HepG2 (cell line): ENCODE results near the gene ATP13A1. TPM values are rescaled to one million over a fixed set of nuclear protein-coding genes. Genes with fewer than 3 reads are reported as not detected.

ENCODE experiments used
- CCDC6 ChIP-seq: sonication (generic); formaldehyde crosslinking; IDR thresholded peaks from 2 replicates; pipeline ENCODE4 v1.8.1; 2022; ENCODE audit warnings: mild to moderate bottlenecking, missing genetic modification reagents, moderate library complexity
- CHD4 ChIP-seq: fragments of 200-600 bp; sonication (generic); IDR thresholded peaks from 2 replicates; pipeline ENCODE4 v1.7.0; 2017; ENCODE audit warnings: mild to moderate bottlenecking, low read length, borderline replicate concordance
- DPF2 ChIP-seq: sonication (generic); formaldehyde crosslinking; IDR thresholded peaks from 2 replicates; pipeline ENCODE4 v1.4.0; 2020; ENCODE audit warnings: mild to moderate bottlenecking, low read depth, missing genetic modification reagents, borderline replicate concordance
- EHMT2 ChIP-seq: fragments of 200-600 bp; sonication (generic); IDR thresholded peaks from 2 replicates; pipeline ENCODE4 v1.7.0; 2017; ENCODE audit warnings: antibody characterized with exemption, low read depth, low read length, borderline replicate concordance
- FOXA1 ChIP-seq, 2 experiments: fragments of 450-650 bp in 1 of 2; sonication (generic) in 1 of 2; formaldehyde crosslinking in 1 of 2; IDR thresholded peaks; 2 replicates each; pipeline versions ENCODE4 v1.4.0 to v1.6.1; 2016 to 2020; ENCODE audit warnings: missing genetic modification reagents in 1 of 2
- FOXP1 ChIP-seq, 2 experiments: fragments of 450-650 bp in 1 of 2; IDR thresholded peaks; 2 replicates each; pipeline ENCODE4 v1.6.1; 2017 to 2018; ENCODE audit warnings: antibody characterized with exemption in 1 of 2
- GPN1 ChIP-seq: sonication (generic); formaldehyde crosslinking; IDR thresholded peaks from 2 replicates; pipeline ENCODE4 v1.5.1; 2020; ENCODE audit warnings: missing genetic modification reagents, borderline replicate concordance
- GTF2F1 ChIP-seq: fragments of 150-350 bp; IDR thresholded peaks from 2 replicates; pipeline ENCODE4 v1.6.1; 2014; ENCODE audit warnings: low read length
- HDAC1 ChIP-seq: sonication (generic); formaldehyde crosslinking; IDR thresholded peaks from 2 replicates; pipeline ENCODE4 v1.5.1; 2020; ENCODE audit warnings: mild to moderate bottlenecking, missing genetic modification reagents
- HMG20A ChIP-seq: IDR thresholded peaks from 2 replicates; pipeline ENCODE4 v1.6.1; 2016; ENCODE audit warnings: borderline replicate concordance
- KMT2A ChIP-seq: sonication (generic); formaldehyde crosslinking; IDR thresholded peaks from 2 replicates; pipeline ENCODE4 v1.4.0; 2020; ENCODE audit warnings: missing genetic modification reagents
- MAX ChIP-seq: IDR thresholded peaks from 2 replicates; pipeline ENCODE4 v1.6.1; 2012; ENCODE audit warnings: inconsistent platforms
- MAZ ChIP-seq, 2 experiments: sonication (generic) in 1 of 2; formaldehyde crosslinking in 1 of 2; IDR thresholded peaks; 2 replicates each; pipeline versions ENCODE4 v1.5.0 to v1.6.1; 2012 to 2020; ENCODE audit warnings: low read depth in 2 of 2, mild to moderate bottlenecking in 2 of 2, borderline replicate concordance in 1 of 2, improper control_type of control experiment in 1 of 2, low read length in 1 of 2, missing genetic modification reagents in 1 of 2, moderate library complexity in 1 of 2
- MBD4 ChIP-seq: IDR thresholded peaks from 2 replicates; pipeline ENCODE4 v1.6.1; 2012; ENCODE audit warnings: low read length, inconsistent platforms, borderline replicate concordance
- NFIC ChIP-seq: IDR thresholded peaks from 2 replicates; pipeline ENCODE4 v1.6.1; 2012; ENCODE audit warnings: mild to moderate bottlenecking, low read length, inconsistent platforms
- NFYC ChIP-seq: IDR thresholded peaks from 2 replicates; pipeline ENCODE4 v1.6.1; 2016; ENCODE audit warnings: missing genetic modification reagents, missing compliant biosample characterization
- PATZ1 ChIP-seq: sonication (generic); formaldehyde crosslinking; IDR thresholded peaks from 2 replicates; pipeline ENCODE4 v1.4.0; 2020; ENCODE audit warnings: missing genetic modification reagents
- PCBP1 ChIP-seq: fragments of 200-400 bp; formaldehyde crosslinking; IDR thresholded peaks from 2 replicates; pipeline ENCODE4 v1.6.1; 2017; ENCODE audit warnings: mild to moderate bottlenecking, low read depth, low read length, borderline replicate concordance
- PHF8 ChIP-seq: sonication (generic); formaldehyde crosslinking; IDR thresholded peaks from 2 replicates; pipeline ENCODE4 v1.5.0; 2020; ENCODE audit warnings: missing genetic modification reagents
- PLRG1 ChIP-seq: fragments of 450-650 bp; conservative IDR thresholded peaks from 2 replicates; pipeline ENCODE4 v1.6.1; 2016
- ZBTB44 ChIP-seq: sonication (generic); formaldehyde crosslinking; IDR thresholded peaks from 2 replicates; pipeline ENCODE4 v1.4.0; 2020; ENCODE audit warnings: missing genetic modification reagents
- ZBTB7A ChIP-seq: sonication (generic); formaldehyde crosslinking; IDR thresholded peaks from 2 replicates; pipeline ENCODE4 v1.8.0; 2022; ENCODE audit warnings: mild to moderate bottlenecking, missing genetic modification reagents
- ZNF20 ChIP-seq: sonication (generic); formaldehyde crosslinking; IDR thresholded peaks from 2 replicates; pipeline ENCODE4 v1.4.0; 2020; ENCODE audit warnings: mild to moderate bottlenecking, moderate library complexity, missing genetic modification reagents
- ZNF354B ChIP-seq: sonication (generic); formaldehyde crosslinking; IDR thresholded peaks from 2 replicates; pipeline ENCODE4 v1.8.0; 2022; ENCODE audit warnings: mild to moderate bottlenecking, missing genetic modification reagents
- ZNF670 ChIP-seq: sonication (generic); formaldehyde crosslinking; IDR thresholded peaks from 2 replicates; pipeline ENCODE4 v1.8.0; 2022; ENCODE audit warnings: mild to moderate bottlenecking, missing genetic modification reagents, borderline replicate concordance
- ZNF749 ChIP-seq: sonication (generic); formaldehyde crosslinking; IDR thresholded peaks from 2 replicates; pipeline ENCODE4 v1.8.0; 2022; ENCODE audit warnings: mild to moderate bottlenecking, missing genetic modification reagents, moderate library complexity, borderline replicate concordance
- ZNF850 ChIP-seq: sonication (generic); formaldehyde crosslinking; conservative IDR thresholded peaks from 2 replicates; pipeline ENCODE4 v1.9.0; 2021; ENCODE audit warnings: mild to moderate bottlenecking, missing genetic modification reagents
- ZNF879 ChIP-seq: sonication (generic); formaldehyde crosslinking; IDR thresholded peaks from 2 replicates; pipeline ENCODE4 v1.8.1; 2023; ENCODE audit warnings: missing genetic modification reagents
- polyA plus RNA-seq, 8 experiments: library from polyadenylated mRNA; depleted of rRNA in 3 of 8; stranded (reverse) in 7 of 8; unstranded in 1 of 8; fragments of >200 nt; fragmentation: Illumina TruSeq in 4 of 8; extraction: Trizol in 4 of 8; gene quantifications; 2 replicates each; pipeline versions ENCODE4 v1.2.1 to v1.2.3, GENCODE V29; 2011 to 2016; ENCODE audit warnings: low read depth in 4 of 8, missing spikeins in 1 of 8, mixed read lengths in 1 of 8; ENCODE audit not compliant: insufficient read depth in 1 of 8
- total RNA-seq, 5 experiments: library from RNA; depleted of rRNA; stranded (reverse); fragments of >200 nt; fragmentation: Illumina TruSeq; extraction: Trizol; gene quantifications; 2 replicates each; pipeline ENCODE4 v1.2.3, GENCODE V29; 2016; ENCODE audit warnings: low read depth in 1 of 5

ATP13A1 gene
- total and polyA plus RNA-seq, 2 of the 13 experiments (the other 11 are each of a cell fraction or from before 2014, with no cell fraction given), result 23.2 to 41.7 TPM

GRCh38 chr19:19668230-19669012, 4.9 kb upstream of the ATP13A1 start, which contains the start of gene ZNF101 (continued):
- TF ChIP-seq DPF2 (CRISPR knock-in tag), result peak; percentile 72; the same call in 1 of the 2 replicates
- TF ChIP-seq ZNF354B (CRISPR knock-in tag), result no peak
- TF ChIP-seq HMG20A (CRISPR knock-in tag), result no peak
- no peak for TF ChIP-seq ZNF879 (CRISPR knock-in tag)
- peak; percentile 95 for TF ChIP-seq NFYC (CRISPR knock-in tag)
- no peak for TF ChIP-seq EHMT2
- no peak for TF ChIP-seq MBD4
- no peak for TF ChIP-seq ZNF850
- peak; percentile 53; the same call in 1 of the 2 replicates for TF ChIP-seq KMT2A
- peak; percentile 70; the same call in 1 of the 2 replicates for TF ChIP-seq ZNF20
- TF ChIP-seq PATZ1 (CRISPR knock-in tag), result peak; percentile 97
- no peak for TF ChIP-seq PCBP1
- TF ChIP-seq ZNF749 (CRISPR knock-in tag), result no peak; the same call in 1 of the 2 replicates
- TF ChIP-seq CCDC6 (CRISPR knock-in tag), result no peak
- peak; percentile 56; the same call in 1 of the 2 replicates for TF ChIP-seq NFIC
- TF ChIP-seq FOXP1 (IDR thresholded peaks at IDR 0.05), result no peak
- TF ChIP-seq FOXP1 (CRISPR knock-in tag; IDR thresholded peaks at IDR 0.05), result peak; percentile 50; the same call in 1 of the 2 replicates
- peak; percentile 64; the same call in 1 of the 2 replicates for TF ChIP-seq MAX
- TF ChIP-seq ZBTB44, result no peak
- TF ChIP-seq HDAC1, result no peak; the same call in 1 of the 2 replicates
- TF ChIP-seq CHD4, result no peak
- TF ChIP-seq PHF8, result peak; percentile 59
- no peak for TF ChIP-seq GTF2F1
- TF ChIP-seq PLRG1, result no peak
- no peak for TF ChIP-seq FOXA1 (IDR thresholded peaks at IDR 0.05)
- TF ChIP-seq FOXA1 (CRISPR knock-in tag; IDR thresholded peaks at IDR 0.05), result no peak
- TF ChIP-seq ZBTB7A (CRISPR knock-in tag), result peak; percentile 53; the same call in 1 of the 2 replicates
- no peak for TF ChIP-seq ZNF670 (CRISPR knock-in tag)
- TF ChIP-seq GPN1 (CRISPR knock-in tag), result no peak
- no peak; the same call in 1 of the 2 replicates for TF ChIP-seq MAZ (IDR thresholded peaks at IDR 0.05; ENCODE audit: borderline replicate concordance, low read depth, low read length)
- no peak for TF ChIP-seq MAZ (CRISPR knock-in tag; IDR thresholded peaks at IDR 0.05; ENCODE audit: low read depth)
